HL-60 (cell line): ENCODE data around the gene TRPM2.

Experiments used
- DNase-seq, 2 experiments: peaks; one replicate each; pipeline ENCODE4 v3.0.0-alpha.2; 2010 to 2020; ENCODE audit warnings: low read depth in 1 of 2, low spot score in 1 of 2
- H3K27ac ChIP-seq: fragments of 250-450 bp; sonication (Bioruptor Pico); replicated peaks from 2 replicates; pipeline ENCODE4 v1.5.1; 2020; ENCODE audit warnings: mild to moderate bottlenecking, moderate library complexity
- H3K27me3 ChIP-seq: fragments of 250-450 bp; sonication (Bioruptor Pico); 2 replicates; pipeline ENCODE4 v1.5.1; 2021; ENCODE audit warnings: mild to moderate bottlenecking, moderate library complexity; ENCODE audit not compliant: insufficient read depth, poor library complexity, severe bottlenecking
- H3K4me3 ChIP-seq: replicated peaks from 2 replicates; pipeline ENCODE4 v1.5.1; 2011; ENCODE audit warnings: mild to moderate bottlenecking, control low read depth, low read length; ENCODE audit not compliant: insufficient read depth
- CTCF ChIP-seq: IDR thresholded peaks from one replicate; pipeline ENCODE4 v1.5.1; 2011; ENCODE audit warnings: low read length, control low read depth, inconsistent platforms; ENCODE audit not compliant: insufficient read depth
- GABPA ChIP-seq: IDR thresholded peaks from 2 replicates; pipeline ENCODE4 v1.6.1; 2012; ENCODE audit warnings: low read depth
- POLR2AphosphoS5 ChIP-seq: IDR thresholded peaks from 2 replicates; pipeline ENCODE4 v1.6.1; 2012; ENCODE audit warnings: low read depth
- SPI1 ChIP-seq: IDR thresholded peaks from 2 replicates; pipeline ENCODE4 v1.6.1; 2012; ENCODE audit warnings: low read depth, mild to moderate bottlenecking, borderline replicate concordance
- TF ChIP-seq, protein P1 (sequence below): IDR thresholded peaks from 2 replicates; pipeline ENCODE4 v1.6.1; 2012; ENCODE audit warnings: low read depth; ENCODE audit not compliant: insufficient replicate concordance

TRPM2 gene

GRCh38 chr21:44317871-44318270 lies 35.5 kb upstream of the TRPM2 start:
- TF ChIP-seq, protein P1, sequence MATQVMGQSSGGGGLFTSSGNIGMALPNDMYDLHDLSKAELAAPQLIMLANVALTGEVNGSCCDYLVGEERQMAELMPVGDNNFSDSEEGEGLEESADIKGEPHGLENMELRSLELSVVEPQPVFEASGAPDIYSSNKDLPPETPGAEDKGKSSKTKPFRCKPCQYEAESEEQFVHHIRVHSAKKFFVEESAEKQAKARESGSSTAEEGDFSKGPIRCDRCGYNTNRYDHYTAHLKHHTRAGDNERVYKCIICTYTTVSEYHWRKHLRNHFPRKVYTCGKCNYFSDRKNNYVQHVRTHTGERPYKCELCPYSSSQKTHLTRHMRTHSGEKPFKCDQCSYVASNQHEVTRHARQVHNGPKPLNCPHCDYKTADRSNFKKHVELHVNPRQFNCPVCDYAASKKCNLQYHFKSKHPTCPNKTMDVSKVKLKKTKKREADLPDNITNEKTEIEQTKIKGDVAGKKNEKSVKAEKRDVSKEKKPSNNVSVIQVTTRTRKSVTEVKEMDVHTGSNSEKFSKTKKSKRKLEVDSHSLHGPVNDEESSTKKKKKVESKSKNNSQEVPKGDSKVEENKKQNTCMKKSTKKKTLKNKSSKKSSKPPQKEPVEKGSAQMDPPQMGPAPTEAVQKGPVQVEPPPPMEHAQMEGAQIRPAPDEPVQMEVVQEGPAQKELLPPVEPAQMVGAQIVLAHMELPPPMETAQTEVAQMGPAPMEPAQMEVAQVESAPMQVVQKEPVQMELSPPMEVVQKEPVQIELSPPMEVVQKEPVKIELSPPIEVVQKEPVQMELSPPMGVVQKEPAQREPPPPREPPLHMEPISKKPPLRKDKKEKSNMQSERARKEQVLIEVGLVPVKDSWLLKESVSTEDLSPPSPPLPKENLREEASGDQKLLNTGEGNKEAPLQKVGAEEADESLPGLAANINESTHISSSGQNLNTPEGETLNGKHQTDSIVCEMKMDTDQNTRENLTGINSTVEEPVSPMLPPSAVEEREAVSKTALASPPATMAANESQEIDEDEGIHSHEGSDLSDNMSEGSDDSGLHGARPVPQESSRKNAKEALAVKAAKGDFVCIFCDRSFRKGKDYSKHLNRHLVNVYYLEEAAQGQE: no peak
- TF ChIP-seq CTCF: no peak
- no peak for TF ChIP-seq POLR2AphosphoS5
- TF ChIP-seq SPI1: no peak
- no peak for TF ChIP-seq GABPA
- no peak for DNase-seq
- no peak overlapping the region for H3K4me3 ChIP-seq

DNA sequence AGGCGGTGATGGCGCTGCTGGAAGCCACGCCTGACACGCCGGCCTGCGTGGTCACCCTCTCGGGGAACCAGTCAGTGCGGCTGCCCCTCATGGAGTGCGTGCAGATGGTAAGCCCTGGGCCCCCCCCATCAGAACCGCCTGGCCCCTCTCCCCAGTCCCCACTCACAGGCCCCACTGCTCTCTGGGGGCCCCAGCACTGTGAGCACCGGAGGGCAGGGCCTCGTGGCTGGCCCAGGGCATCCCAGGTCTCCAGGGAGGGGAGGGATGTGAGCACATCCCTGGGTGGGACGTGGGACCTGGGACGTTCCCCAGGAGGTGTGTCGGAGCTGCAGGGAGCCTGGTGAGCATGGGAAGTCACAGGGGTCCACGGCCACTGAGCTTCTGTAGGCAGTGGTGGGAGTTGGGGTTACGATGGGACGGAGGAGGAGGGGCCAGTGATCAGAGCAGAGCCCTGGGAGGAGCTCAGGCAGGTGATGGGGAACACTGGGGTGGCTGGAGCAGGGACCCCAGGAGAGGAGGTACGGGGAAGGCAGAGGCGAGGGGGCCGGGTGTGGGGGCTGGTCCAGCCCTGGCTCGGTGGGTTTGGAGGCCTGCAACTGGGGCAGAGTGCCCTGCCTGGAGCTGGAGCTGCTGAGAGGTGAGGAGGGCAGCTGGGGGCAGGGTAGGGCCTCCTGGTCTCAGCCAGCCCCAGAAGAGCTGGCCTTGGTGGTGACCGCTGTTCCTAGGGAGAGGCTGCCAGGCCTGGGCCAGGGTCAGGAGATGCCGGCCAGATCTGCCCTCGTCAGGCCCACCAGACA lies 34.7 kb upstream of the TRPM2 start:
- Histone ChIP-seq H3K4me3 (no peak overlapping the region), H3K27me3 (no peaks in the 10 kb centered on the region), H3K27ac (no peak overlapping the region)
- TF ChIP-seq CTCF (no peak), POLR2AphosphoS5 (no peak), SPI1 (no peak), GABPA (no peak)
- TF ChIP-seq, protein P1: no peak
- no peak for DNase-seq

More at GRCh38 chr21:44317871-44318270, 35.5 kb upstream of the TRPM2 start:
- no peak overlapping the region for H3K27ac ChIP-seq
- no peaks in the 10 kb centered on the region for H3K27me3 ChIP-seq

GRCh38 chr21:44319407-44320065 lies 33.9 kb upstream of the TRPM2 start:
- TF ChIP-seq, protein P1: no peak
- no peak for TF ChIP-seq GABPA
- TF ChIP-seq POLR2AphosphoS5: no peak
- TF ChIP-seq CTCF: no peak
- TF ChIP-seq SPI1: no peak
- H3K27ac ChIP-seq: no peak overlapping the region

More at GRCh38 chr21:44319407-44320065, 33.9 kb upstream of the TRPM2 start:
- Histone ChIP-seq H3K4me3 (no peak overlapping the region), H3K27me3 (no peaks in the 10 kb centered on the region)
- no peak for DNase-seq
